ENCODE measurements around the gene DRD2.

The DRD2 gene

DNA sequence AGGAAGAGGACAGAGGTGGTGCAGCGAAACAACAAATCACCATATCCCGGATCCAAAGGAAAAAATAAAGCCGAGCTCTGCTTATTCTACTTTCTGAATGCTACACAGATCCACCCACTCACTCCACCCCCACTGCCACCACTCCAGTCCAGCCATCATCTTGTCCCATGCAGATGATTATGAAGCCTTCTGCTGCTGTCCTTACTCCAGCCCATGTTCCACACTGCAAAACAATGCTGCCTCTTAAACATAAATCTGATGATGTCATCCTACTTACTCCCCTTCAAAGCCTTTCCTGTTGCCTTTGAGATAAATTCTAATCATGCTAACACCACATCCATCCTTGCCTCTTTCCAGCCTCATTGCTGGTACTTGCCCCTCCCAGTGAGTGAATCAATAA, 6.5 kb upstream of the DRD2 start:
- DNase-seq, result no peak

DNA sequence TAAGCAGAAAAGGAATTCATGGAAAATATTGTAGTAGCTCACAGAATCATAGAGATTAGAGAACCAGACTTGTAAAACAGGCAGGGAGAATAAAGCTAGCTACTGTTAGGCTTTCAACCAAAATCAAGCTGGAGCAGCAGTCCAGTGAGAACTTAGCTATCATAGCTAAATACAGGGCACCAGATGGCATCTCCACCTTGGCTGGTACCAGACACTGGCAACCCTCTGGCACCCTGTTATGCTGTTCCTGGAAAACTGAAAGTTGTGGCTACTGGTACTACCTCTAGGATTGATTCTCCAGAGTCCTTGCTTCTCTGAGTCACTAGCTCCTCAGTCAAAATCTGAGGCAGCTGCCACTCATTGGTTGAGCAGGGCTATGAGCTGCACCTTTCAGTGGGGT, 6.0 kb upstream of the DRD2 start:
- no peak for DNase-seq

DNA sequence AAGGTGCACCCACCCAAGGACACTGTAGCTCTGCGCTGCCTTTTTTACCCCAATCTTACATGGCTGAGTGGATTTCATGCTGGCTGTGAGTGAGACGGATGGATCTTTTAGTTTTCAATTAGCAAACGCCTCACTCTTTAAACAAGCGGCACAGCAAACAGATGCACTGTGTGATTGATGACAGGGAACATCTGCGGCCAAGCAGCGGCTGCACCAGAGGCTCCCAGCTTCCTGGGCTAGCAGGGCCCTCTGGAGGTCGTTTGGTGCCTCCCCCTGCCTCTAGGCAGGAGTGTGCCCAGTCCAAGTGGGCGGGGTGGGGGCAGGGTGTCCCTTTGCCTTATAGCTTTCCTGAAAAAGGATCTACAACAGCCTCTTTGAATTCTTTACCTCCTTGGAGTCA, 2.1 kb upstream of the DRD2 start:
- no peak for DNase-seq

DNA sequence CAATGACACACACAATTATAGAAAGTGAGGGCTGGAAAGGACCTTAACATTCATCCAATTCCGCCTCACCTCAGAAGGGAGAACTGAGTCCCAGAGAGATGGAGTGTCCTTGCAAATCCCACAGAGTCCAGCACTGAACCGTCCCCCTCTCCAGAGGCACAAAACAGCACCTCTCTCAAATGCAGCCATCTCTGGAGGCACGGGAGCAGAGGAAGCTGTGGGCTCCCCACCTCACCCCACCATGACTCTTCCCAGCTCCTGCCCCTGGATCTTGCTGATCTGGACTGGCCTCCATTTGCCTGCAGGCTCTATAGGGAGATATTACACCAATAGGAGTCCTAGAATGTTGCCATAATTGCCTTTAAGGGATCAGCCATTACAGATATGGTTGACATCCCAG, 1.4 kb upstream of the DRD2 start:
- no peak for DNase-seq

DNA sequence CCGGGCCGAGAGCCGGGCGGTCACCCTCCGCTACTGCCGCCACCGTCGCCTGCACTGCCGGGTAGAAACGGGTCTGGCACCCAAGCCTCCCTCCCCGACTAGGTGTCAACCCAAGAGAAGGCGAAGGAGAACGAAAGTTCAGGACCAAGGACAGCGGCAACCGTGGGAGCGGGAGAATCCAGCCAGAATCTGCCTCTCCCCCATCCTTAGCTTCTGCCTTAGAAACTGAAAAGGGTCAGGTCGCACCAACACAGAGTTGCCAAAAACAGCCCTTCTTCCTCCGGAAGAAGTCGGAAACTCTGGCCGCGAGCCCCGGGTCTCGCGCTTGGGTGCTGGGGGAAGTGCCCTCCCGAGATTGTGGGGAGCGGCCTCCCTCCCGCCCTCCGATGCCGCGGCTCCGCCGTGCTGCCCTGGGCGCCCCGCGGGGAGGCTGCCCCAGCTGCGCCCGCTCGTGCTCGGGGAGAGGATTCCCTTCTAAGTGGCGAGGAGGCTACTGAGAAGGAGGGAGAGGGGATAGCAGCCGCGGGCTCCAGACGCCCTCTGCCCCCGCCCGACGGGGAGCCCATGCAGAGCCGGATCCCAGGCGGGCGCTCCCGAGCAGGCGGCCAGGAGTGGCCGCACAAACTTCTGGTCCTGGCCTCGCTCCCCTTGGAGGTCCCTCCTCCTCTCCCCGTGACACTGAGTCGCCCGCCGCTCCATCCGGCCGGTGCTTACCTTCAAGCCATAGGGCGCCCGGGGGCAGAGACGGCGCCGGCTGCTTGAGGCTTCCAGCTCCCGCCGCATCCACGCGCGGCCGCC, 637 bp downstream of the DRD2 start:
- DNase-seq, result no peak

DNA sequence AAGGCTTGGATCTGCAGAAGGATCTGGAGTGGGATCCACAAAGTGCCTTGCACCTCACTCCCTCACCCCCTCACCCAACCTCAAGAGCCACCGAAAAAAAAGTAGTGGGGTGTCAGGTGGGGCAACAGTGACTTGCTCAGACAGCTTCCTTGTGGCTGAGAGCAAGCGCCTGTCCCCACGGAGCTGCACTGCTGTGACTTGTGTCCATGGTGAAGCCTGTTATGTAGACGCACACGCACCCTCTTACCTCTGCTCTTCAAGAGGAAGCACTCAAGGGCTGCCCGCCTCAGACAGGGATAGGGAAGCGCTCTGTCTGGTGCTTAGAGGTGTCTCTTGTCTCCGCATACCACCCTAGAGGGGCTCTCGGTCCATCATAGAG, 1.2 kb downstream of the DRD2 start:
- no peak for DNase-seq

DNA sequence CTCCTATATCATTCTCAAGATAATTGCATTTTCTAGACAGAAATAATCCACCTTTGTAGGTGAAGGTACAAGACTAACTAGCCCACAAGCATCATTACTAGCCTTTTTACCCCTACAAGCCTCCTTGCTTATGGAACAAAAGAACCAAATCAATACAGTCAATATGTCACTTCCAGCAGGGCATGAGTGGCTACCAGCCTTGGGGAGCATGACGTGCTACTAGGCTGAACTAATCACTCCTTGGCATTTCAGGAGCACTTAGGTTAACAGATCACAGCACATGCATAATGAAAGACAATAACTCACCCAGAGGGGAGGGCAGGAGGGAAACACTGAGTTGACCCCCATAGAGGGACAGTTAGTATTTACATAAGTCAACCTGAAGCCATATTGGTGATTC, 2.7 kb downstream of the DRD2 start:
- DNase-seq, result no peak

DNA sequence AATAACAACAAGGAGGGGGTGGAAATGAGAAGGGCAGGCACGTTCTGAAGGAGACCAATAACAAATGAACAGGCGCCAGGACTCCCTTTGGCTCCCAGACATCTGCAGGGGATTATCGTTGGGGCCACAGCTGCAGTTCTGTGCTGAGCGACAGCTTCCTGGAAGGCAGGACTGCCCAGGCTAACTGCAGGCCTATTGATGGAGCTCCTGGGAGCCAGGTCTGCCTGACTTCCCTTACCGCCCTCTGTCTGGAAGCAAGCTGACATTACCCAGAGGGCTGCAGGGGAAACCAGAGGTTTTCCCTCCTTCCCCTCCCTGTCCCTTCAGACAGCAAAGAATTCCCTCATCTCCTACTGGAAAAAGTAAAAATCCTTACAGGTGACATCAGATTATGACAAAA, 5.0 kb downstream of the DRD2 start:
- DNase-seq, result no peak

DNA sequence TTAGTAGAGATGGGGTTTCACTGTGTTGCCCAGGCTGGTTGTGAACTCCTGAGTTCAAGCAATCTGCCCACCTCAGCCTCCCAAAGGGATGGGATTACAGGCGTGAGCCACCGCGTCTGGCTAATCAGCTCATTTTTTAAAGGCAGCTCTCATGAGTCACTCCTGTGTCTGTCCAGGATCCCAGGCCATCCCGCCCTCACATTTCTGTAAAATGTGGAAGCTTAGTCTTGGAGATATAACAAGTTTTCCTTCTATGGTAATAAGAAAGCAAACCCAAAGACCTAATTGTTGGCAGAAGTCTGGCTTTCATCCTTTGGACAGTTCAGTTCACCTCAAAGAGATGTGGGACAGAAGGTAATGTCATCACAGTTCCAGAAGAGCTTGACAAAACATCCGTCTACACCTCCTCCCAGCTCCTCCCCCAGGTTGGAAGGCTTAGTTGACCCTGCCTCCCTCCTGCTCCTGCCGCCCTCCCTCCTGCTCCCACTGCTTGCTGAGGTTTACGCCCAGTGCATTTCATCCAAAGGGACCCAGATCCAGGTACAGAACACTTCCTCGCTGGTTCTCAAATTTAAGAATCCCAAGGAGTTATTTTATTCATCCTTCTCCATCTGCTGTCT, 6.4 kb downstream of the DRD2 start:
- DNase-seq, result no peak

DNA sequence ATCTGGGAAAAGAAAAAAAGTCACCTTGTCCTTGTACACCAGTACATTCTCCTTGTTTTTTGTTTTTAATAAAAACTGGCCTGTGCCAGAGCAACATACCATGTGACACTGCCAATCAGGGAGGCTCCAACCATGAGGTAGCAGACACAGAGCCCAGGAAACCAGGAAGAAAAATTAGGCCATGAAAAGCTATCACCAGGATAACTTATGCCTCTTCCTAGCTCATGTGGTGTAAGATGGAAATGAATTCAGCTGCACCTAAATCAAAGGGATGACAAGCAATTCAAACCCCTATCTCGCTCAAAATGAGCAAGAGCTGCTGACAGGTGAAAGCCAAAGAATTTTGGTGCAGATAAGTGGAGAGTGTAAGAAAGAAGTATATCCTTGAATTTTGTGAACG, 7.7 kb downstream of the DRD2 start:
- DNase-seq, result no peak

DNA sequence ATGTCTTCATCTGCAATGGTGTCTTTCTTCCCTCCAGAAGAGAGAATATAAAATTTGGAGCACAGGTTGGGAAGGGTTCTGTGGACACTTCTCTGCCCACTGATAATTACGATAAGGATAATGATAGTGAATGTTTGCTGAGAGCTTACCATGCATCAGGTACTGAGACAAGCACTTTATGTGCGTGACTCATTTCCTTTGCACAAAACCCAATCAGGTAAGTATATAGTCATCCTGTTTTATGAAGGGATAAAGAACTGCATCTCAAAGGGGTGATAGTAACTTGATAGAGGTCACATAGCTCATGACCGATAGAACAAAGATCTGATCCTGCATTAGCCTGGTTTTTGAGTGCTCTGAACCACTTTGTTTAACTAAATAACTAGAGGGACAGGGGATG, 9.4 kb downstream of the DRD2 start:
- DNase-seq, result no peak

DNA sequence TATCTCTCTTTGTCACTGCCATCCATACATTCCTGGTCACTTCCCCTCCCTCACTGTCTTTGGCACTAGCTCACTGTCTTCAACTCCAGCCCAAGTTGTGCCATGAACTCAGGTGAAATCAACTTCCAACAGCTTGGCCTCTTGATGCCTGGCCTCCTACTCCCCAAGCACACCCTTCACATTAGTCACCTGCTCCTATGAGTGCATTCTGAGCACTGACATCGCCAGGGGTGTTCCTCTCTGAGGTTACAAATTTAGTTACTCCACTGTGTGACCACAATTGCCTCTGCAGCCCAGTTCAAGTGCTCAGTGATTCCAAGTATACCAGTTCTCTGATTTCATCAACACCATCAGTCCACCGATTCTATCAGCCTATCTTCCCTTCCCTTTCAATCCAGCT, 10.8 kb downstream of the DRD2 start:
- DNase-seq, result no peak

DNA sequence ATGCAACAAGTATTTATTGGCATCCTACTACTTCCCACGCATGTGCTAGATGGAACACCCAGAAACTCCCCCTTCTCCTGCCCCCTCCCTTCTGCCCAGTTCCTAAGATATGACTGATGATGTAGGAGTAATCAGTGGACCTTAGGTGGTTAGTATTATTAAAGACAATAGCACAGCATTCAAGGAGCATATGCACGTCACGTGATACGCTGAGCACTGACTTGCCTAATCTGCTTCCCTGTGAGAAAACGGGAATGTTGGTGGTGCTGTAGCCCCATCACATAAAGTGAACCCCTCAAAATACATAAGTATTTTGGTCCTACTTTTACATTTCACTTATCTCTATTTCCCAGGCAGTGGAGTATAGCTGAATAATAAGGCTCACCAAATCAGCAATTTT, 12.4 kb downstream of the DRD2 start:
- DNase-seq, result no peak

DNA sequence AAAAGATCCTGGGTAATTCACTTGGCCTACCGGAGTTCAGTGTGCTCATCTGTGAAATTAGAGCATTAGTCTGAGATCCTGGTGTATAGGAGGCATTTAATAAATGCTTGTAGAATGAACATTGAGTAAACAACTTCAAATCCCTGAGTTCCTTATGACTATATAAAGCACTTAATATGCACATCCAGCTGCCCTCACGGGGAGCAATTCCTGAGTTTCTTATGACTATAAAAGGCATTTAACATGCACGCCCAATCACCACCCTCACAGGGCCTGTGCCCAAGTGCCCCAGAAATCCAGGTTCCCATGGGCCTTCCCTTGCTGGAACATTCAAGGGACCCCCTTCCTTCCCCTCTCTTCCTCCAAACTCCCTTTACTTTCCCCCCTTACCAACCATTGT, 13.6 kb downstream of the DRD2 start:
- no peak for DNase-seq

DNA sequence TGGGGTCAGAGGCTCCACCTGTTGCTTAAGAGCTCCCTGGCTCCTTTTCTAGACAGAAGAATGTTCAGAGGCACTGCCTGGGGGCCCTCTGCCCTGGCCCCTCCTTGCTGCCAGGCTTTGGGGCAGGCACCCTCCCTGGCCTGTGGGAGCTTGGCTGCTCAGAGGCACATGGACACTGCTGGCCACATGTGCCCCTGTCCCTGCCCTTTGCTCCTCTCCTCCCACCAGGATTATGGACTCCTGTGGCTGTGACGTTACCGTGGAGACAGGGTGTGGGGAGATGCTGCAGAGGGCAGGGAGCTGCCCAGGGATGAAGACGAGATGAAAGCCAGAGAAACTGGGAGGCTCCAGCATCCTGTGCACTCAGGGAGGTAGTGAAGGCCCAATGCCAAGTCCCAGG, 14.7 kb downstream of the DRD2 start:
- DNase-seq, result no peak

DNA sequence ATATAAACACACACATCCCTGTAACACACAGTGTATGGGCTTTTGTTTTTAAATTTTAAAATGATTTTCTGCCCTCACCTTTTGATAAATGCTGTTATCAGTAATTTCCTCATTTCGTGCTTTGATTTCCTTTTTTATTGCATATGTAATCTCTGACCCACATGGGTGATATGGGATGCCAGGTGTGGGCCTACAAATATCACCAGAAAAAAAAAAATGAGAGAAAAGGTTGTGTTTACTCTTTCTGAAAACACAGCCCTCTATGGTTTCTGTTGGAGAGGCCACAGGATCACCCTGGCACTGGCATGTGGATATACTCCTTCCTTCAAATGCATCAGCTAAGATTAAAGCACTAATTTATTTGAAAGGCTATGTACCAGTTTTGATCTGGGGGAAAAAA, 17.0 kb downstream of the DRD2 start:
- no peak for DNase-seq

DNA sequence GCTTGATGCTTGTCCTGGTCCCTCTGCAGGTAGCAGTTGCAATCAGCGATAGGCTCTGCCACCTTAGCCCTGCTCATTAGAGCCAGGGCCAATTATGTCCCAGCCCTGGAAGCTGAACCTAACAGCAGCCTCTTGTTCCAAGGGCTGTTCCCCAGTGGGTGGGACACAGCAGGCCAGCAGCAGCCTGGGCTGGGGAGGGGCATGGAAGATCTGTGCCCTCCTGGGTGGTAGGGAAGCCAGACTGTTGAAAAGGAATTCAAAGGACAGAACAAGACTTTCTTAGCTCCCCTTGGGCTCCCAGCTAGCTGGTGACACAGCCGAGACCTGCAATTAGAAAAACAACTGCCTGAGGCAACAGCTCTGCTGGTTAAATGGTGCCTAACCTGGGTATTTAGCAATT, 17.4 kb downstream of the DRD2 start:
- no peak for DNase-seq

DNA sequence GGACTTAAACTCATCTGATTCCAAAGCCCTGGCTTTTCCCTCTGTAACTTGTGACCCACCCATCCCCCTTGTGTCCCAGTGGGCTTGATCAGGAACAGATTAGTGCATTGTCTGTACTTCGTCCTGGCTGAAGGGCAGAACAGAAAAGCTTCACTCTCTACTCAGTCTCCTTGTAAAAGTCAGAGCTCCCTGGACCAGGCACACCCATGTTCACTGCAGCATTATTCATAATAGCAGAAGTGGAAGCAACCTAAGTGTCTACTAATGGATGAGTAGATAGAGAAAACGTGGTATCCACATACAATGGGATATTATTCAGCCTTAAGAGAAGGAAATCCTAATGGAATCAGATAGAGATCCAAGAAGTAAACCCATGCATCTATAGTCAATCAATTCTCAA, 20.7 kb downstream of the DRD2 start:
- no peak for DNase-seq

DNA sequence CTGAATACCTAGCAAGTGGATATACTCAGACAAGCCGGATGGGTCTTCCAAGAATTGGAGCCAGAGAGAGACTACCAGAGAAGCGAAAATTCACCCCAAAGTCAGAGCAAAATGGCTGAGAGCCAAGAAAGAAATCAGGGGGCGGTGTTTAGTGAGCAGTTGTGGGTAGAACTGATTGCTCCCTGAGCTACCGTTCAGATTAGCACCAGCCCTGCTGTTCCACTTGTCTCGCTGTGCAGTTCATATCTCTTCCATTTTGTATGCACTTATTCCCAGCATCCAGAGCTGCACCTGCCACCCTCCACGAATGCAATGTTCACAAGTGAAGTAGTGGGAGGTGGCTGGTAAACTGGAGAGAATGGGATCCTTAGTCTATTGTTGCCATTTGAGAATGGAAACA, 25.5 kb downstream of the DRD2 start:
- no peak for DNase-seq

DNA sequence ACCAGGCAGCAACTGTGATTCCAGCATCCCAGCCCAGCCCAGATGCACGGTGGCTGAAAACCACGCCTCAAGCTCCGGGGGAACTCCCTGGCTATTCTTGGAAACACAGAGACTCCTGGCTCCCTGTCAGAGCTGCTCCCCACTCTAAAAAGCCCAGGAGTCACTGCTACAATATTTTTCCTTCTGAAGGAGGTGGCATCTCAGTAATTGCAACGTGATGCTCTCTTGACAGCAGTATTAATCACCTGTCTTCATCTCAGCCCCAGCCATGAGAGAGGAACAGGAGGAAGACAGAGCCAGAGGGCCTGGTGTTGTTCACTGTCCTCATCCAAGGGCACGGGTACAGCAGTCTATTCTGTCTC, 26.9 kb downstream of the DRD2 start:
- no peak for DNase-seq

DNA sequence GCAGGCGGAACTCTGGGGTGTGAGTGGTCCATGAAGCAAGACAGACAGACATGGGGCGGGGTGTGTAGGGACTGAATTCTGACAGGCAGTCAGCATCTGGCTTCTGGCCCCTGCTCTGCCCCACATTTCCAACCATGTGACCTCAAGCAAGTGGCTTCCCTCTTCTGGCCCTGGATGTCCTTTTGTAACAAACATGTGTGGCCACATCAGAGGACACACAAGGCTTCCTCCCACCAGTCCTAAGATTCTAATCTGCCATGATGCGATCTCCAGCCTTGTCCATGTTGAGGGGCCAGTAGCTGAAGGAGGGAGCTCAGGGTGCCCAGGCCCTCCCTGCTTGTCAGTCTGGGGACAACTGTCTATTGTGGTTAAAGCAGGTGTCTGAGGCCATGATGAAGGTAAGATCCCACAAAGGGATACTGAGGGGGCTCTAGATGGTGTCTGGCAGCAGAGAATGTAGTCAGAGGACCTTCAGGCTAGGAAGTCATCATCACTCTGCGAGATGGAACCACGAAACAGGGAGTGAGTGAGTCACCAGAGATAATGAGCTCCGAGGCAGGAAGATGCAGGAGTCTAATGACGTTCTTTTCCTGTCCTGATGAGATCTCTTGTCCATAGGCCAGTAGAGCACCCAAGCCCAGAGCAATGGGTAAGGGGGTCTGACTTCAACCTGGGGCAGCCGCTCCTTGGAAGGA, 27.4 kb downstream of the DRD2 start:
- DNase-seq, result no peak

DNA sequence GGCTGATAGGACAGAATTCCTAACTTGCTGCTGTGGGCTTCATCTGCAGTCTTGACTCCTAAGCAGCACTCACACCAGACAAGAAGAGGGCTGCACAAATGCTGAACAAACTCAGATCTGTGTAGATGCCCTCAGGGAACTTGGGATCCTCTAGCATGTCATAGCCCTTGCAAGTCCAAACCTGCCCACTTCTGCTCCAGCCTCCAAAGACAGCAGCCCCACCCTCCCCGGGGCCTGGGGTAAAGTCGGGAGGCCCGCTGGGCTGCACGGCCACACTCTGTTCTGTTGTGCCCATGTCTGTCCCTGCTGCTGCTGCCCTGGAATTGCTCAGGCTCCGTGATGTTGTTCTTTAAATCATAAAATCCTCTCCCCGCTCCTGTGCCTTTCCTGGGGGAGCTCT, 28.3 kb downstream of the DRD2 start:
- no peak for DNase-seq

DNA sequence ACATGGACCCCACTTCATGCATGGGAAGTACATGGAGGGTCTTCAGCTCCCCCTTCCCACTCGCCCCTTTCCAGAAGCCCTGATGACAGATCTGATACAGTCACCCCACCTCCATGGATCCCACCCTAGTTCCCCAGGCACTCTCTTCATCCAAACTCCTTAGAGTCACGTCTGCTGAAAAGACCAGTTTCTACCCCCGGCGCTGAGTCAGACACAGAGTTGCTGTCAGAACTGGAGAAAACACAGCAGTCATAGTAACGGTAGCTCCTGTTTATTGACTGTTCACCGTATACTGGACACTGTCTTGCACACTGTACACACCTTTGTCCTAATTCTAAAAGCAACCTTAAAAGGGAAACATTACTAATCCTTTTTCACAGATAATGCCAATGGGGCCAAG, 29.1 kb downstream of the DRD2 start:
- DNase-seq, result no peak

DNA sequence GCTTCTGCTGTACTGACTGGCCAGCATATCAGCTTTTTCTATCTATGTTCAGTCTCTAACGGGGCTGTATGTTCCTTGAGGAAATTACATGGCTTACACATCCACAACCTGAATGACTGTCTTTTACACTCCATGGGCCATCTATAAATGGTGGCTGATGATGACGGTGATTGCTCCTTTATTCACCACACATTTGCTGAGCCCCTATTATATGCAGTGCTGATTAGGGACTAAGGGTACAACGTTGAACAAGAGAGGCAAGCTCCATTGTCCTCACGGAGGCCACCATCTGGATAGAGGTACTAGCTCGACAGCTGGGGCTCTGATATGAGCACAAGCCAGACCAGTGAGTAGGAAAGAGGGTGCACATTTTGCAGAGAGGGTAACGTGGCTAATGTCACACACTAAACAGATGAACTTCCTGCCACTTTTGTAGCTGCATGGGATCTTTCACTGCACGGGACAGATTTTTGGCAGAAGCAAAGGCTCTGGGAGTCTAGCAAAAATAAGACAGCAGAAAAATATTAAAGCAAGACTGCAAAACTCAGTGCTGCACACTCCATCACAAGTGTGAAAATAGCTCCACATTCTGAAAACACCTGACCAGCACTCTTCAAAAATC, 30.6 kb downstream of the DRD2 start:
- DNase-seq, result no peak
